ENCODE measurements around the gene FNBP1L. TPM values are rescaled to one million over a fixed set of nuclear protein-coding genes. Genes with fewer than 3 reads are reported as not detected.

FNBP1L gene
- total RNA-seq, 1 donor from 2014 or later, result 50.0 TPM

DNA sequence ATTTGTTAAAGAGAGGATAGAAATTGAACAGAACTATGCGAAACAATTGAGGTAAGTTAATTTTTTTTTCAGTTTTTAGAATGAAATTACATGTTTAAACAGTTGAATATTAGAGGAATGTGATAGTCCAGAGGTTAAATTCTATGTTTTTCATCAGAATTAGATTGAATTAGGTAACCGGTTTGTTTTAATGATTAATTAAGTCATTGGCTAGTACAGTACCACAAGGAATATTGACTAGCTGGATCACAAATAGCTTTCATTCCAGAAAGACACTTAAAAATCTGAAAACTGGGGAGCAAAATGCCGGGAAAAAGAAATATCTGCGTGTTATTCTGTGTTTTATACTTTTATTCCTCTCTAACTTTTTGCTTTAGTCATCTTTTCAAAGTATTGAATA, 51.6 kb downstream of the FNBP1L start:
- Histone ChIP-seq H3K4me3 (no peak overlapping the region), H3K27ac (no peak overlapping the region), H3K36me3 (no peaks in the 10 kb centered on the region), H3K27me3 (no peaks in the 10 kb centered on the region), H3K4me1 (no peaks in the 10 kb centered on the region), H3K9me3 (no peaks in the 10 kb centered on the region)
- DNase-seq, result no peak
- TF ChIP-seq CTCF (IDR thresholded peaks at IDR 0.05), result no peak
- intact Hi-C loops (cut with DNase I), result no loop called here
- ATAC-seq, result no peak

GRCh38 chr1:93500275-93500674, 52.4 kb downstream of the FNBP1L start:
- H3K36me3 ChIP-seq, result no peaks in the 10 kb centered on the region
- no peak for TF ChIP-seq CTCF (IDR thresholded peaks at IDR 0.05)
- H3K27me3 ChIP-seq, result no peaks in the 10 kb centered on the region
- no peaks in the 10 kb centered on the region for H3K4me1 ChIP-seq
- intact Hi-C loops (cut with DNase I), result no loop called here
- H3K4me3 ChIP-seq, result no peak overlapping the region
- H3K9me3 ChIP-seq, result no peaks in the 10 kb centered on the region
- no peak overlapping the region for H3K27ac ChIP-seq
- DNase-seq (no peak), ATAC-seq (no peak)

GRCh38 chr1:93501399-93501798, 53.5 kb downstream of the FNBP1L start:
- no peak for DNase-seq
- no peak for ATAC-seq
- Histone ChIP-seq H3K36me3 (no peaks in the 10 kb centered on the region), H3K27me3 (no peaks in the 10 kb centered on the region), H3K4me1 (no peaks in the 10 kb centered on the region), H3K27ac (no peak overlapping the region), H3K9me3 (no peaks in the 10 kb centered on the region), H3K4me3 (no peak overlapping the region)
- no peak for TF ChIP-seq CTCF (IDR thresholded peaks at IDR 0.05)
- intact Hi-C loops (cut with DNase I), result no loop called here

- intact Hi-C loops (cut with DNase I), result no loop called here
- Histone ChIP-seq H3K4me3 (no peak overlapping the region), H3K27ac (no peak overlapping the region), H3K36me3 (no peaks in the 10 kb centered on the region), H3K4me1 (no peaks in the 10 kb centered on the region), H3K9me3 (no peaks in the 10 kb centered on the region), H3K27me3 (no peaks in the 10 kb centered on the region)
- no peak for DNase-seq
- no peak for ATAC-seq
- no peak for TF ChIP-seq CTCF (IDR thresholded peaks at IDR 0.05)
Measured at GRCh38 chr1:93501829-93502369, 54.0 kb downstream of the FNBP1L start.

- no peak for DNase-seq
- TF ChIP-seq CTCF (IDR thresholded peaks at IDR 0.05), result no peak
Measured at GRCh38 chr1:93502571-93502970, 54.7 kb downstream of the FNBP1L start.

GRCh38 chr1:93503163-93503562, 55.2 kb downstream of the FNBP1L start:
- intact Hi-C loops (cut with DNase I), result no loop called here
- ATAC-seq, result no peak

More at GRCh38 chr1:93502571-93502970, 54.7 kb downstream of the FNBP1L start:
- Histone ChIP-seq H3K27me3 (no peaks in the 10 kb centered on the region), H3K27ac (no peak overlapping the region), H3K4me1 (no peaks in the 10 kb centered on the region), H3K36me3 (no peaks in the 10 kb centered on the region), H3K4me3 (no peak overlapping the region), H3K9me3 (no peaks in the 10 kb centered on the region)
- ATAC-seq, result no peak
- intact Hi-C loops (cut with DNase I), result no loop called here

More at GRCh38 chr1:93503163-93503562, 55.2 kb downstream of the FNBP1L start:
- H3K4me1 ChIP-seq, result no peaks in the 10 kb centered on the region
- H3K9me3 ChIP-seq, result no peaks in the 10 kb centered on the region
- H3K27me3 ChIP-seq, result no peaks in the 10 kb centered on the region
- DNase-seq, result no peak
- no peak for TF ChIP-seq CTCF (IDR thresholded peaks at IDR 0.05)
- H3K27ac ChIP-seq, result no peak overlapping the region
- H3K4me3 ChIP-seq, result no peak overlapping the region
- H3K36me3 ChIP-seq, result no peaks in the 10 kb centered on the region
